COLO668 (cell line): Measurements from ENCODE around the gene IL1A.
"Not testable (repeated sequence)": the region's sequence is repeated elsewhere in the genome, so short reads cannot be mapped to it uniquely, and the experiment has no call there.

Experiments
- DNase-seq: peaks from one replicate; lab custom pipeline; 2025; ENCODE audit not compliant: unreplicated experiment; lab: John Stamatoyannopoulos, UW

Gene IL1A, protein sequence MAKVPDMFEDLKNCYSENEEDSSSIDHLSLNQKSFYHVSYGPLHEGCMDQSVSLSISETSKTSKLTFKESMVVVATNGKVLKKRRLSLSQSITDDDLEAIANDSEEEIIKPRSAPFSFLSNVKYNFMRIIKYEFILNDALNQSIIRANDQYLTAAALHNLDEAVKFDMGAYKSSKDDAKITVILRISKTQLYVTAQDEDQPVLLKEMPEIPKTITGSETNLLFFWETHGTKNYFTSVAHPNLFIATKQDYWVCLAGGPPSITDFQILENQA

DNA sequence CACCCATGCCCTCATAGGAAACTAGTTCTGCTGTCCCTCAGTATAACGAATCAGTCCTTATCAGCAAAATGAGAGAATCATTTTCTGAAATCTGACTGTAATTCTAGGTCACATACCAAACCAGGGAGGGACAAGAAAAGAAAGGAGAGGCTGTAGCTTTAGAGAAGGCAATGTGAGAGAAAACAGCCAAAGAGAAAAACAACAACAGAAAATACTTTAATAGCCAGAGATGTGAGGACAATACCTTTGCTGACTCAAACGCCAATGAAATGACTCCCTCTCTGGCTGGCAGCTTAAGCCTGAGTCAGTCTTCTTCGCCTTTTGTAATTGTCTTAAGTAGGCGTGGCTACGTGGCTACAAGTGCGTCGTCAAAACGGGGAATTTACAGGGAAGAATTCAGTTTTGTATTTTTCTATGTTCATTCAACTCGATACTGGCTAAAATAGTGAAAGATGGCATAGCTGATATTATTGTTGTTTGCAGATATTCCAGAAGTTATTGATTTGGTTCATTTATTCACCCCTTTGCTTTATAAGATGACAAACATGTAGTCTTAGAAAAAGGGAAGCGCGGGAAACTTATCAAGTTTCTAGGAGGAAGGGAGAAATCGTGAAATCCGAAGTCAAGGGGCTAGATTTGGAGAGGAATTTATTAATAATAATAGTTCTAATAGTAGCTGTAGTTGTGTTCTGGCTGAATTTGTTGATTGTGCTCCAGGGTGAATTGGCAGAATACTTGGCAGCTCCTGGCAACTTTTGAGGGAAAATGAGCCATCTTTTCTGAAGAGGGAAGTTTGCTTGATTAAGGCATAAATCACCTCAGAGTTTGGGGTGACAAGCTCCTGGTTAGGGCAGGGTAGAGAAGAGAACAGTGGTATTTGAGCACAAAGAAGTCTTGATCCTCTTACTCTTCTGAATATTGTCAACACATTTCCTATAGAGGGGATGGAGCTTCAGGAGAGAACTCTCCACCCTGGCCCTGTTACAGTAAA is at the start of gene IL1A:
Gene IL1A (minus strand): TSS at position 295 of the 991 bp plus-strand sequence. CDS start 723 bp downstream, outside the sequence.
- DNase-seq: no peak

DNA sequence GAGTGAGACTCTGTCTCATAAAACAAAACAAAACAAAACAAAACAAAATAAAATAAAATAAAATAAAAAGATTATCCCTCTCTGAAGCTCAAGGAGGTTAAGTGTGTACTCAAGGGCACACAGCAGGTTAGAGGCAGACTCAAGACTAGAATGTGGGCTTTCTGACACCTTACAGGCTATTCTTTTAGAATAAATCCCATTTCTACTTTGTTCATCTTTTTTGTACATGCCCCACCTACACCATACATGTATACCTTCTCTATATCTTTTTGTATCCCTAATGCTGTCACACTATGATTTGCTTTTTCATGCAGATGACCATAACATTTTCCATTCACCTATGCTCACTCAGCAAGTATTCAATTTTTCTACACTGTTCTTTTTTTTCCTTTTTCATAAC is 49.7 kb upstream of the IL1A start:
- DNase-seq: no peak

DNA sequence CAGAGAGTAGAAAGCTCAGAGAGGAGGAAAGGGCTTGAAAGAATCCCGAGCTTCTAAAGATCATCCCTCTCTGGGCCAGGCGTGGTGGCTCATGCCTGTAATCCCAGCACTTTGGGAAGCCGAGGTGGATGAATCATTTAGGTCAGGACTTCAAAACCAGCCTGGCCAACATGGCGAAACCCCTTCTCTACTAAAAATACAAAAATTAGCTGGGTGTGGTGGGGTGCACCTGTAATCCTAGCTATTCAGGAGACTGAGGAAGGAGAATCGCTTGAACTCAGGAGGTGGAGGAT is 49.3 kb upstream of the IL1A start:
- not testable (repeated sequence) for DNase-seq

DNA sequence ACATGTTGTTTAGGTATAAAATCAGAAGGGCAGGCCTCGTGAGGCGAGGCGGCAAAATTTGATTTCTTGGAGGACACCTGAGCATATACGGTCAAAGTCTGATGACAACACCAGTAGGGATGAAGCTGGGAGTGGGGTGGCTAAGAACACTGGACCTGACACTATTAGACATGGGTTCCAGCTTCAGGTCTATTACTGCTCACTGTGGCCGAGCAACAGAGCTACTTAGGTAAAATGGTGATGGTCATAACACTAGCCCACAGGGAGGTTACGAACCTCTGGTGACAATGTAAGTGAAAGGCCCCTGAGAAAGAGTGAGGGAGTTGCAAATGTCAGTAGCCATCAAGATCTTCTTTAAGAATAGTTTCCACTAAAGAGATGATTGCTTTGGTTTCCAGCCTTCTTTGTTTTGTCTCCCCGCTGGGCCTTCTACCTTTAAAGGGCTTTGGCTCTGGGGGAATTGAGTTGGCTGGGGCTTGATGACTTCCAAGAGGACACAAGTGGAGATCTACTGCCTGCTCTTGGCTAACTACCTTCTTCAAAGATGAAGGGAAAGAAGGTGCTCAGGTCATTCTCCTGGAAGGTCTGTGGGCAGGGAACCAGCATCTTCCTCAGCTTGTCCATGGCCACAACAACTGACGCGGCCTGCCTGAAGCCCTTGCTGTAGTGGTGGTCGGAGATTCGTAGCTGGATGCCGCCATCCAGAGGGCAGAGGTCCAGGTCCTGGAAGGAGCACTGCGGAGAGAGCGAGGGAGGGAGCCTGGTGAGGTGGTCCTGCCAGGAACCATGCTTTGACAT is 48.7 kb upstream of the IL1A start:
- DNase-seq: no peak

DNA sequence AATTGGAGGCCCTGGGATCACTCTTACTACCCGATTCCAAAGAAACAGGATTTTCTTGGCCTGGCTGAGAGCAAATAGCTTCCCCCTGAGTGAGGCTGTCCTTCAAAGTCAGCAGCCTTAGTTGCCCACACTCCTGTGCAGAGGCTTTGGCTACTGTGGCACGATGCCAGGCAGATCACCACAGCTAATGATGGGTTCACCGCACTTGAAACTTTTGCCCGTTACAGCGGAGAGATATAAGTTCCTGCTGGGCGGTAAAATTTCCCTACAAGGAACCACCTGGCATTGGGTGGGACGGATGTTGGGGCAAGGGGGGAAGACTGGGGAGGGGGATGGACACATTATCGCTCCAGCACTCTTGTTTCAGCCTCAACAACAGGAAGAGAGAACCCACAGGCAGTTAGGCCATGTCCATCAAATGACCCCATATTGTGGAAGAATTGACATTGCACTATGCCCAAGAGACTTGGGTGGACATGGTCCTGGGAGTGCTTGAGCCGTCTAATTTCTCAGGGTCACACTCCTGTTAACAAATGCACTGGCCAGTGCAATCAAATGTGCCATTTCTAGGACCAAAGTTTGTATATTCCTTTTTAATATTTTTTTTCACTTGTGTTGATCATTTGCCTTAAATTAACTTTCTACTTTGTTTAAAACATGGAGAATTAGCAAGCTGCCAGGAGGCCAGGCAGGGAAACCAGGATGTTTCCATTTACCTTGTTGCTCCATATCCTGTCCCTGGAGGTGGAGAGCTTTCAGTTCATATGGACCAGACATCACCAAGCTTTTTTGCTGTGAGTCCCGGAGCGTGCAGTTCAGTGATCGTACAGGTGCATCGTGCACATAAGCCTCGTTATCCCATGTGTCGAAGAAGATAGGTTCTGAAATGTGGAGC is 47.9 kb upstream of the IL1A start:
- no peak for DNase-seq

DNA sequence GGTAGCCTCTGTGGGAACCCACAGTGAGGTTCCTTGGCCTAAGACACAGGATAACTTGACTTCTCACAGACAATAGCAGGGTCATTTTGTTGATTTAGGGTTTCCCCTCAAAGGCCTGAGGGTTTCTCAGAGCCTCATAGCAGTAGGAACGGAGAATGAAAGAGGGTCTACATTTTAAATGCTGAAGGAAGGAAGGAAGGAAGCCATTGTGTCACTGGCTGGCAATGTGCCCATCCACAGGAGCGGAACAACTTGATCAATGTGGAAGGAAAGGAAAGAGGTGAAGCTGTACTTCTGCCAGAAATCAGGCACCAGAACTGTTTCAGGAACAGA is 47.2 kb upstream of the IL1A start:
- no peak for DNase-seq

DNA sequence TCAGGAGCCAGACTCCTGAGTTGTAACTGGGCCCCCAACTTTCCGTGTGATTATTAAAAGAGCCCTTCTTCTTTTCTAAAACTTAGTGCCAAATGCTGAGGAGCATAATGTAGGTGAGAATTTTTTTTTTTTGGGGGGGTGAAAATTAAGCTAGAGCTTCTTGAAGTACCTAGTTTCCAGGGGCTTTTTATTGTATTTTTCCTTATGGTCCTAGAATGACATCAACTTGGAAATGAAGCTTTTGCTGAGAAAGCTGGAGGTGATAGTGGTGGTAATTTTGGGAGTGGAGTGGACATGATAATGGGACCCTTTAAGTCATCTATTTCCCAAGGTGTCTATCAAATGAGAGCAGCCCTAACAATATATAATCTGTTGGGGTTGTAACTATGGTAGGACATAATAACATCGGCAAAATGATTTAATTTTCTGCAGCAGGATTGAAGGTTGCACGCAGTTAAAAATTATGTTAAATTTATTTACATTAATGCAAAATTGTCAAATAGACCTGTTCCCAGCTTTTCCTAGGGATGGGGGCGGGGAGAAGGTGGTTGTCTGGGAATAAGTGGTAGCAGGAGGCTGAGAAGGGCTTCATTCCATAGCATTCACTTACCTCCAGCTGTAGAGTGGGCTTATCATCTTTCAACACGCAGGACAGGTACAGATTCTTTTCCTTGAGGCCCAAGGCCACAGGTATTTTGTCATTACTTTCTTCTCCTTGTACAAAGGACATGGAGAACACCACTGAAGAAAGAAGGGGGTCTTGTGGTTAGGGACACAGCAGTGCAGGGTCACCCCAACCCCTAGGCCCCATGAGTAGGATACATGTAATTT is 46.6 kb upstream of the IL1A start:
- no peak for DNase-seq

DNA sequence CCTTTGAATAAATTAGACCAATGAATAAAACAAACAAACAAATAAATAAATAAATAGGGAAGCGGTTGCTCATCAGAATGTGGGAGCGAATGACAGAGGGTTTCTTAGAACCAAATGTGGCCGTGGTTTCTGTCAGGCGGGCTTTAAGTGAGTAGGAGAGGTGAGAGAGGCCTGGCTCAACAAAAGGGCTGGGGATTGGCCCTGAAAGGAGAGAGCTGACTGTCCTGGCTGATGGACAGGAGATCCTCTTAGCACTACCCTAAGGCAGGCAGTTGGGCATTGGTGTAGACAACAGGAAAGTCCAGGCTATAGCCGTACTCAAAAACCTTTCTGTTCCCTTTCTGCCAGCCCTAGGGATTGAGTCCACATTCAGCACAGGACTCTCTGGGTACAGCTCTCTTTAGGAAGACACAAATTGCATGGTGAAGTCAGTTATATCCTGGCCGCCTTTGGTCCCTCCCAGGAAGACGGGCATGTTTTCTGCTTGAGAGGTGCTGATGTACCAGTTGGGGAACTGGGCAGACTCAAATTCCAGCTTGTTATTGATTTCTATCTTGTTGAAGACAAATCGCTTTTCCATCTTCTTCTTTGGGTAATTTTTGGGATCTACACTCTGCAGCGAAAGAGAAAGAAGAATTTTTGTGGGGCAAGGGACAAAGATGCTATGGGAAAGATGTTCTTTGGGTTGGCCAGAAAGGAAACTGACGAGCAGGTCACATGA is 45.8 kb upstream of the IL1A start:
- DNase-seq: no peak

DNA sequence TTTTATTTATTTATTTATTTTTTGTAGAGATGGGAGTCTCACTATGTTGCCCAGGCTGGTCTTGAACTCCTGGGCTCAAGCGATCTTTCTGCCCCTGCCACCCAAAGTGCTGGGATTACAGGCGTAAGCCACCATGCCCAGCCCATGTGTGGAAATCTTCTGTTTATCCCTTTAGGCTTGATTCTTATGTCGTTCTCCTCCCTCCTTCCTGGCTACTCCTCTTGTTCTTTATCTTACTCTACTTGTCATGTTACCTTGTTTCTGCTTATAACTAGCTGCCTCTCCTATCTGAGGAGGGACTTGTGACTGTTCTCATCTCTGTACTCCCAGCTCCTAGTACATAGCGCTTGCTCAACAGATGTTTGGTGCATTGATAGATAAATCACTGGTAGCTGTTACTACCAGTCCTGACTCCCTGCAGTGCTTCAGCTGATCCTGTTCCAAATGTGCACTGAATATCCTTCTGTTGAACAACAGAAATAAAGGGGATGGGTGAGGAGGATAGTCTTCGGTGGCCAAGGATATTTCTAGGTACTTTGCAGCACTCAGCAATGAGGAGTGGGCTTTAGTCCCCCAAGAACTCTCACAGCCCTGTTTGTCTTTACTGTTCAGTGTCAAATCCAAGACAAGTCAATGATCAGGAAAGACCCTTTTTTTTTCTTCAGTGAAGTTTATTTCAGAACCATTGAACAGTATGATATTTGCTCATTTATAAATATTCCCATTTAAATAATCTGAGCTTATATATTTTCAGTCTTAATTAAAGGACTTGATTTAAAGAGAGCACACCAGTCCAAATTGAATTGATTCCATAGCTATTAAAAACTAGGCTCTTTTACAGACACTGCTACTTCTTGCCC is 45.0 kb upstream of the IL1A start:
- no peak for DNase-seq

DNA sequence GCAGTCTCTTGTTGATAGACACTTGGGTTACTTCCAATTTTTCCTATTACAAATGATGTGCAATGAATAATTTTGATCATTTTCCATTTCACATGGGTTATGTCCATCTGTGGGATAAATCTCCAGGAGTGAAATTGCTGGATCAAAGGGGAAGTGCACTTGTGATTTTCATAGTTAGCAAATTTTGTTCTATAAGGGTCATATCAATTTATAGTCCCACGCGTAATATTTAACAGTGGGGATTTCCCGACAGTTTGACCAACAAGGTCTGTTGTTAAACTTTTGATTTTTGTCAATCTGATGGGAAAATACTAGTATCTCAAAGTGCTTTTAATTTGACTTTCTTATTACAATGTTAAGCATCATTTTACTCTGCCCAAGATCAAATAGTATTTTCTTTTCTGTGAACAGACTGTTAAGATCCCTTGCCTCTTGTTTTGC is 44.0 kb upstream of the IL1A start:
- DNase-seq: no peak

DNA sequence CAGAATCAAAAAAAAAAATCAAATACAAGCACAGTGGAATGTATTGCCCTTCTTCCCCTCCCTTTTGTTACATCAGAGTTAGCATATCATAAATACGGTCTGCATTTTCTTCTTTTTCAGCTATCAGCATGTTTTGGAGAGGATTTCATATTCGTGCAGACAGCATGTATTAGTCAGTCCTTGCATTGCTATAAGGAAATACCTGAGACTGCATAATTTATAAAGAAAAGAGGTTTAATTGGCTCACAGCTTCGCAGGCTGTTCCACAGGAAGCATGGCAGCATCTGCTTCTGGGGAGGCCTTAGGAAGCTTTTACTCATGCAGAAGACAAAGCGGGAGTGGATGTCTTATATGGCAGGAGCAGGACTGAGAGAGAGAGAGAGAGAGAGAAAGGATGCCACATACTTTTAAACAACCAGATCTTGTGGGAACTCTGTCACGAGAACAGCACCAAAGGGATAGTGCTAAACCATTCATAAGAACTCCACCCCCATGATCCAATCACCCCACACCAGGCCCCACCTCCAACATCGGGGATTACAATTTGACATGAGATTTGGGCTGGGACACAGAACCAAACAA is 43.4 kb upstream of the IL1A start:
- DNase-seq: no peak

DNA sequence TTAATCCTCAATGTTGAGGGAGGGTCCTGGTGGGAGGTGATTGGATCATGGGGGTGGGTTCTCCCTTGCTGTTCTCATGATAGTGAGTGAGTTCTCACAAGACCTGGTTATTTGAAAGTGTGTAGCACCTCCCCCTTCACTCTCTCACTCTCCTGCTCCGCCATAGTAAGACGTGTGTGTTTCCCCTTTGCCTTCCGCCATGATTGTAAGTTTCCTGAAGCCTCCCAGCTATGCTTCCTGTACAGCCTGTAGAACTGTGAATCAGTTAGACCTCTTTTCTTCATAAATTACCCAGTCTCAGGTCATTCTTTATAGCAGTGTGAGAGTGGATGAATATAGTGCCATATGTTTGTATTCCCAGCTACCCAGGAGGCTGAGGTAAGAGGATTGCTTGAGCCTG is 42.7 kb upstream of the IL1A start:
- DNase-seq: no peak

DNA sequence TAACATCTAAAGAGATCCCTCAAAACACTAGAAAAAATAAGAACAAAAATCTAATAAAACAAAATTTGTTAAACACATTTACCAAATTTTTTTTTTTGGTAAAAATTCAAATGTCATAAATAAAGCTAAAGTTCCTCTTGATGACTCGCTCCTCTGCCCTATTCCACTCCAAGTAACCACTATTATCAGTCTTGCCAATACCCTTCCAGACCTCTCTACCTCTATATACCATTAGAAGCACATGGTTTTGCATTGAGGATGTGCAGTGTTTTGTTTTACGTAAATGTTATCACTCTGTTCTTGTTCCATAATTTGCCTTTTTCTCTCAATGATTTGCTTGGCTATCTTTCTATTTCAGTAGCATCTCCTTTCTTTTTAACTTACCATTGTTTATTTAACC is 41.4 kb upstream of the IL1A start:
- no peak for DNase-seq

DNA sequence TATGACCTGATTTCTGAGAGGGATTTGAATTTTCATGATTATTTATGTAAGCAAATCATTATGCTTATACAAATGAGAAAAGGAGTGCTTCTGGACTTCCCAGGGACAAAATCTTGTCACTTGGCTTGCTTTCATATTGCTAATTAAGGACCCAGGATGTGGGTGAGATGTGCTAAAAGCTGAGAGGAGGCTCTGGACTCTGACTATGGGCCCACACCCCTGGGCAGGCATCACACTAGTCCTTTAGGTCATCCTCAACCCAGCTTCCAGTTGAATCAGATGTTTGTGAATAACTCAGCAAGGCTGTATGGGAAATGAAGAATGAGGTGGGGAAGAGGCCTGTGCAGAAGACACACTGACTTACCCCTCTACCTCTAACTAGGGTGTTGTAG is 40.4 kb upstream of the IL1A start:
- DNase-seq: no peak

DNA sequence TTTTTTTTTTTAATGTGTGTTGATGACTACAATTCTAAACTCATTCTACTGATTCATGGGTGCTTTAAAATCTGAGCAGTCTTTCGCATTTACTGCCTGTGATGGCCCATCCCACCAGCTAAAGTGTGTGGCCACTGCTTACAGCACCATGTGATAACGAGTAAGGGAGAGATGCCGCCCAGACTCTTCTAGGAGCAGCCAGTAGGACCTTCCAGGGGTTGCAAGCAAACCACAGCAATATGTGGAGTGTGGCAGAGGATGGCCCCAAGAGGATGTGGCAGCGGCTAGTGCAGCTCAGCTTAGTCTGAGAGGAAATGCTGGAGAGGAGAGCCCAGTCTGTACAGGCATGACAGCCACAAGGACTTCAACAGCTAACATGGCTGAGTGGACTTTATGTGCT is 37.4 kb upstream of the IL1A start:
- no peak for DNase-seq

DNA sequence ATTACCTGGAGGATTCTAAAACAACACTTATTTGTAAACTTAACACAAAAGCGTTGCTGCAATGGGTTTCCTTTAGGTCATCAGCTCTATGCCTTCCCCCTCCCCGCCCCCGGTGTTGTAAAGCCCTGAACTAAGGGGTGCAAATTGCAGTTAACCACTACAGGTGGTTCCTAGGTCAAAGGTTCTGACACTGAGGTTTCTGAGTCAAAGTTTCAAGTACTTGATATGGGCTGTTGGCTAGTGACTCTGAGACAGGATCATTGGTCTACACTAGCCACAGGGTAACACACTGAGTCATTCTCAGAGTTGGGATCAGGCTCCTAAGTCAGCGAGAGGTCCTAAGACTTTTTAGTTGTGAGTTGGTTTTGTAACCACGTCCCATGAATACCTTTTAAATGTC is 36.8 kb upstream of the IL1A start:
- no peak for DNase-seq

DNA sequence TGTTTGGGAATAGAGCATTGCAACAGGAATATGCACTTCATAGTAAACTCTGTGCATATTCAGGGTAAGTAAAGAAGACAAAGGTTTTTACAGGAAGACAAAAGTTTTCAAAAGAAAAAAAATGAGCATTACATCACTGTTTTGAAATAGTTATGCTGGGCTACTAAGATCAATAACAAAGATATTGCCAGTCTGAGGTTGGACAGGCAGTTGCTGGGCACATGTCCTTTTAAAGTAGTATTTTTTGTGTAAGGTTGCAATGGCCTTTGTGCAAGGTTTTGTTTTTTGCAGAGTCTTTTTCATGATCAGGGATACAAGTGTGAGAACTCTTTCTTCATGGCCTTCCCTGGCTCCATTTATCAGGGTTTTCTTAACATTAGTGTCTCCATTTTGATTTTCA is 36.0 kb upstream of the IL1A start:
- no peak for DNase-seq

DNA sequence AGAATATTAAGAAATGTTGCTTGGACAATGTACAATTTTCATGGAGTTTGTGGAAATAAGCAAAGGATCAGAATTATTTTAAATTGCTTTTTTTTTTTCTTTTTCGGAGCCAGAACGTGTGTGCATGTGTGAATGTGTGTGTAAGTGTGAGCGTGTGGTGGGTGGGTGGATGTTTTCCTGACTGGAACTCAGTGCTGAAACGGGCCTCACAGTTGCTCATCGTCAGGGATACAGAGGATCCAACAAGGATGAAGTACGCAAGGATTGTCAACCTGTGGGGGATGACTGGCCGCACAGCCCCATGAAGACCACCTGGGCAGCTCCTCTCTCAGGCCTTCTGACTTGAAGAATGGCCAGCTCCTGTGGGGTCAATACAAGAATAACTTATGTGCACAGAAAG is 34.8 kb upstream of the IL1A start:
- no peak for DNase-seq
